Bronchus fibroblast of lung (primary cell): ENCODE measurements around the gene LIN7A. TPM values are rescaled to one million over a fixed set of nuclear protein-coding genes. Genes with fewer than 3 reads are reported as not detected.

Experiments used
- total RNA-seq: library from RNA; depleted of rRNA; stranded (reverse); fragments of >200 nt; gene quantifications from 2 replicates; pipeline ENCODE4 v1.2.3, GENCODE V29; 2015

LIN7A gene
- total RNA-seq = 13.8 and 18.3 TPM in 2 replicates

GRCh38 chr12:80937391-80938238, at the start of gene LIN7A:
TSS of gene LIN7A (minus strand) at chr12:80937934. CDS start at chr12:80937722, 212 bp downstream.

Other genes with a start within 250 kb of the LIN7A start
- gene MYF6, start 230.3 kb downstream of the LIN7A start, total RNA-seq = 0.45 and 0.50 TPM in 2 replicates
- not detected in 2 replicates for gene MYF5, start 221.0 kb downstream of the LIN7A start, total RNA-seq
- 8.9 and 12.9 TPM in 2 replicates for gene ACSS3, start 140.1 kb upstream of the LIN7A start, total RNA-seq